ENCODE measurements around the gene RASAL2.
"Not testable (repeated sequence)": the region's sequence is repeated elsewhere in the genome, so short reads cannot be mapped to it uniquely, and the experiment has no call there.

Gene RASAL2

DNA sequence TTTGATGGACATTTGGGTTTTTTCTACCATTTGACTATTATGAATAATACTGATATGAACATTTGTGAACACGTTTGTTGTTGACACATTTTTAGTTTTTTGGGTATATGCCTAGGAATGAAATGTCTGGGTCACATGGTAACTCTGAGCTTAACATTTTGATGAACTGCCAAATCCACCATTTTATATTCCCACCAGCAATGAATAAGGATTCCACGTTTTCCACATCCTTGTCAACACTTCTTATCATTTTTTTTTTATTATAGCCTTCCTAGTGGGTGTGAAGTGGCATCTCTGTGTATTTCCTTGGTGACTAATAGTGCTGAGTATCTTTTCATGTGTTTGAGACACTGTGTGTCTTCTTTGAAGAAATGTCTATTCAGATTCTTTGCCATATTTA, 67.6 kb downstream of the RASAL2 start:
- no peak for DNase-seq (ENCODE audit: low read depth, low spot score)

DNA sequence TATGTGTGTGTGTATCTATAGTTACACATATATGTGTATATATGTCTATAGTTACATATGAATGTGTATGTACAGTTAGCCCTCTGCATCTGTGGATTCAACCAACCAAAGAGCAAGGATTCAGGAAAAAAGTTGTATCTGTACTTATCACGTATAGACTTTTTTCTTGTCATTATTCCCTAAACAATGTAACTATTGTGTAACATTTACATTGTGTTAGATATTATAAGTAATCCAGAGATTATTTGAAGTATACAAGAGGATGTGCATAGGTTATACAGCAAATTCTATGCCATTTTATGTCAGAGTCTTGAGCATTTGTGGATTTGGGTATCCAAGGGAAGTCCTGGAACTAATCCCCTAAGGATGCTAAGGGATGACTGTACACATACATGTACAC, 71.3 kb downstream of the RASAL2 start:
- DNase-seq (ENCODE audit: low read depth, low spot score): no peak

DNA sequence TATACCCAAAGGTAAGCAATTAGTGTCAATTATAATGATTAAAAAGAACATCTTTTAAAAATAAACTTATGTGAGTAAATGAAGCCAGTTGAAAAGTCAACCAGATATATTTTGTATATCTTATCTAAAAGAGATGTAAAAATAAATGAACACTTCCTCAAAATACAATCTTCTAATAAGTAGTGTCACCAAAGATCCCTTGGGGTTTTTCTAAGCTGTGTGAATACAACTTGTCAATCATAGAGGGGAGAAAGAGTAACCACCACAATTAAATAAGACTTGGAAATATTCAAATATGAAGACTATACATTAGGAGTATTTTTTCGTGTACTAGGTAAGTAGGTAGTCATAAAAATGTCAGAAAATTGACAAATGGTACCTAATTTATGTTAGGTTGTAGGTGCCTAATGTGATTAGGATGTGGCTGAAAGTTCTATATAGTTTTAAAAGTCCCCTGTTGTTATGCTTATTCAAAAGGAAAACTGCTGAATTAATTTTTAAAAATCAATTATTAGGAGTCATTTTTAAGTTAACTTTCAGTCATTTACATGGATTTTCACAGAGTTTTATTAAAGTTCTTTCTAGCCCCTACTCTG, 72.6 kb downstream of the RASAL2 start:
- no peak for DNase-seq (ENCODE audit: low read depth, low spot score)

DNA sequence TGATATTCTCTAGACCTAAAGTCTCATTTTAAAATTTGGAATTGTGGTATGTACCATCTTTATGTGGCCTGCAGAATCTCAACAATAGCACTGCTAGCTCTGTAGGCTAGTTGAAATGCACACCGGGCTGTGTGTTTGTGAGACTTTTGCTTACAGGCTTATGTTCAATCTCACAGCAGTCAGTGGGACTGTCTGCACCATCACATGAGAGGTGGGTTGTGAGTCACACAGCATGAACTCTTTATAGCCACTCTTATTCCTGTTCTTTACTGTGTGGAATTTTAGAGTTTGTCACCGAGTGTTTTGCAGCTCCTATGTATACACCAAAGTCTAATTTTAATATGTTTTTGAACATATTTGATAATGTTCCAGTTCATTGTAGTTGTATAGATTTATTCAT, 74.6 kb downstream of the RASAL2 start:
- DNase-seq (ENCODE audit: low read depth, low spot score): peak; percentile 18

DNA sequence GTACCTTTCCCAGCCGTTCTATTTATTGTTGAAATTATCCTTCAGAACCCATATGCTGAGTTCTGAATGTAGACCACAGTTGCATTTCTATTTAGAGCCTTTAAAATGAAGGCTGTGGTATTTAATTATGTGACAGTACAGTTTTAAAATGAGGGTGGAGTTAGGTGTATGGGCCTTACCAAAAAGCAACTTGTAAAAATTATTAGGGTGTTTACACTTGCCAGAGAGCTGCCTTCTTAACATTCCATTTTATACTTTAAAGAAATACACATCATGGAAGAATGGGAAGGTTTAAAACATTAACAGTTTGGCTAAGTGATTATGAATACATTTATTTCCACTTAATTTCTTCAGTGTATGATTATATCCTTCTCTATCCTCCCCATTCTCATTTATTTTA, 75.7 kb downstream of the RASAL2 start:
- DNase-seq (ENCODE audit: low read depth, low spot score): no peak

DNA sequence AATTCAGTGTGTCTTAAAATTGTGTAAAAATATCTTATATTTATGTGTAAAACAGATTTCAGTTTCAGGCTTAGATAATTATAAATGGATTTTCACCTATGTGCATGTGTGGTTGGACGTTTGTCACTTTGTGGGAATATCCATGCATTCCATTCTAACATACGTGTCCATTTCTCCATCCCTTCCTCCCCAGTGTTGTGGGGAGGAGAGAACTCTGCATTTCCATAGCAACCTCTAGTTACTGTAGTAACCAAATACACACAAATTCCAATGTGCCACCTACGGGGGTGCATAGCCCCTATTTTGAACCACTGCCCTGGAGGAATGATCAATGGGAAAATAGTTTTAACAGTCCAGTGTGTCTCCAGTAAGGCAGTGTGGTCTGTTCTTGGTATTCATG, 79.0 kb downstream of the RASAL2 start:
- no peak for DNase-seq (ENCODE audit: low read depth, low spot score)

DNA sequence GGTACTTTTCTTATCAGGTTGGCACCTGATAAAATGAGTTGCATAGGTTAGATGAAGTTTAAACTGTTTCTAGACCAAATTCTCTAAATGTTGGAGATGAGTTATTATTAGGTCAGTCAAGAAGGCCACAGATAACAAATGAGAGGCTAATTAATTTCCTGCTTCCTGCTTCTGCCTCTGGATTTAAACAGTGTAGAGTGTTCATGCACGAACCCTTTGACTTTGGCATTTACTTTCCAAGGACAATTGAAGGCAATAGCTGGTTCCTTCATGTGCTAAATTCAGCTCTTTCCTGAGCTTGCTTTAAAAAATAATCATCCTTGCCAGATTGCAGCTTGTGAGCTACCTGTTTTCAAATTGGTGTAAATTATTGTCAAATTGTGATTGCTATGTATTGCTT, 80.6 kb downstream of the RASAL2 start:
- no peak for DNase-seq (ENCODE audit: low read depth, low spot score)

DNA sequence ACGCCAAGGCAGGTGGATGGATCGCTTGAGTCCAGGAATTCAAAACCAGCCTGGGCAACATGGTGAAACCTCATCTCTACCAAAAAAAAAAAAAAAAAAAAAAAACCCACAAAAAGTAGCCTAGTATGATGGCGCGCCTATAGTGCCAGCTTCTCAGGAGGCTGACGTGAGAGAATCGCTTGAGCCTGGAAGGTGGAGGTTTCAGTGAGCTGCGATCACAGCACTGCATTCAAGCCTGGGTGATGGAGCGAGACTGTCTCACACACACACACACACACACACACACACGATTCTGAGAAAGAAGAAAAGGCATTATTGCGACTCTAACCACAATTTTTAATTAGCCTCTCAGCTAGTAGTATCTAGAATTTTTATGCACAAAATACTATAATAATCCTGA, 86.5 kb downstream of the RASAL2 start:
- no peak for DNase-seq (ENCODE audit: low read depth, low spot score)

DNA sequence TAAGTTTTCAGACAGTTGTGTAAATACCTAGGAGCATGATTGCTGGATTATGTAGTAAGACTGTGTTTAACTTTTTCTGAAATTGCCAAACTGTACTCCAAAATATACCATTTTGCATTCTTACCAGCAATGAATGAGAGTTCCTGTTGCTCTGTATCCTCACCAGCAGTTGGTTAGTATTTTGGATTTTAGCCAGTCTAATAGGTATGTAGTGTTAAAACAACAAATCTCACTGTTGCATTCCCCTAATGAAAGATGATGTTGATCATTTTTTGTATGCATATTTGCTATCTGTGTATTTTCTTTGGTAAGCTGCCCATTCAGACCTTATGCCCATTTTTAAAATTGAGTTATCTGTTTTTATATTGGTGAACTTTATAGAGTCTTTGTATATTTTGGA, 89.9 kb downstream of the RASAL2 start:
- no peak for DNase-seq (ENCODE audit: low read depth, low spot score)

DNA sequence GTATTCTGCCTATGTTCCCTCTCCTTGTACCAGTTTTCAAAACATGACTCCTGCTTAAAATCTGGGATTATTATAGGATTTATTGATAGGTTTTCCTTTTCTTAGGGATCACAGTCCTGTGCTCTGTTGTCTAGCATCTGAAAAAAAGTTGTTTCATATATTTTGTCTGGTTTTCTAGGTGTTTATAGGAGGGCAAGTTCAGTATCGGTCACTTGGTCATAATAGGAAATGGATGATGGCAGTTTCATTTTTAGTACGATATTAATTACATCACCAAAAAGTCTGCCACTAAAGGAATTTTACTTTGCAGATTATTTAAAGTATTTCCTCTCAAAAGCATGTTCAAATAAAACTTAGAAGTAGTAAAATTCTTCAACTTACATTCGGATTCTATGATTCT, 94.4 kb downstream of the RASAL2 start:
- DNase-seq (ENCODE audit: low read depth, low spot score): no peak

DNA sequence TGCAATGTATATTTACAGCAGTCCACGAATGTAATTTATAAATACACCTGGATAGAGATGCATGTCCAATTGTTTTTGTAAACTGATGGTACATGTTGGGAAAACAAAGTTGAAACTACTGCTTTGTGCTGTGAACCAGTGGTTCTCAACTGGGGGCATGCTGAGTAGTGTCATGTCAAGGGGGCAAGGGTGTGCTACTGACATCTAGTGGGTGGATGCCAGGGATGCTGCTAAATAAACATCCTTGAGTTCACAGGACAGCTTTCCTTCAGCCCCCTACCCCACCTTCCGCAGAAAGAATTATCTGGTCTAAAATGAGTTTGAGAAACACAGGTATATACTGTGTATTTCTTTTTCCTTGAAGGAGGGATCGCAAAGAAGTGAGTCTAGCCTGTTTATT, 95.9 kb downstream of the RASAL2 start:
- DNase-seq (ENCODE audit: low read depth, low spot score): no peak

DNA sequence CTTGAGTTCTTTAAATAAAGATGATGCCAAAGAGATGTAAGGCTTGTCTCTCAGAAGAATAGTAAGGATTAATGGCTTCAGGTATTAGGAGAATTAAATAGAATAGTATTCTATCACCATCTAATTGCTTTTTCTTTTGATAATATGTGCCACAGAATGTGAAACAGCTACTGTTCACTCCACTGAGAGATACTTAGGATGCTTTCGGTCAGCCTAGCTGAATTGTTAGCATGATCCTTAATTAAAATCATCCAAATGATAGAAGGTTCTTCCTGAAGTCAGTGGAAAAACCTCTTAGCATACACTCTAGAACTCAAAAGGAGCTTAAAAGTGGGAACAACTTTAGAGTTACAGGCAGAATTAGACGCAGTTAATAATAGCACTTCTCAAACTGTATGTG, 97.0 kb downstream of the RASAL2 start:
- no peak for DNase-seq (ENCODE audit: low read depth, low spot score)

DNA sequence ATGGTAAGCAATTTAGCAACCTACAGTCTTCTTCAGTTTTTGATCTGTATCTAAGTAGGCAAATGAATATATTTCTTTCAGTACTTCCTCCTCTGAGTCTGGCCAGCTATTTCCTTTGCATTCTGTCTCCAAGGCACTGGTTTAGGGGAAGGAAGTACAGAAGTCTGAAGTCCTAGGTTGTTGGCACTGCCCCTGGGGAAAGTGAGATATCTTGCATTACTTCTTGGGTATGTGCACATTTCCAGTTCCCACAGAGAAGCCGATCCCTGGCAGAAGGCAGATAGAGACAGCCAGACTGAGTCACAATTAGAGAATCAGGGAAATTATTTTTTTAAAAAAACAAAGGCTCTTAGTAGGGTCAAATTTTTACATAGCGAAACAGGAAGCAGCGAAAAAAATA, 98.8 kb downstream of the RASAL2 start:
- DNase-seq (ENCODE audit: low read depth, low spot score): peak; percentile 28

DNA sequence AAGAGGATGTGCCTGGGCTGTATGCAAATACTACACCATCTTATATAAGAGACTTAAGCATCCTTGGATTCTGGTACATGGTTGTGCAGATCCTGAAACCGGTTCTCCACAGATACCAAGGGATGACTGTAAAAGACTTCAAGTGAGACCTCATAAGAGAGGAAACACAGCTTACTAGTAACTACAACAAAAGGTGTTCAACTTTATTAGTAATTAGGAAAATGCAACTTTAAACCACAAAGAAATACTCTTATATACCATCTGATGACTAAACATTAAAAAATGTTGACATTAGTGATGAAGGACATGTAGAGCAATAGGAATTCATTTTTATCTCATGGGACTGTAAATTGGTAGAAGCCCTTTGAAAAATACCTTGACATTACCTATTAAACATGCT, 102.7 kb downstream of the RASAL2 start:
- no peak for DNase-seq (ENCODE audit: low read depth, low spot score)

DNA sequence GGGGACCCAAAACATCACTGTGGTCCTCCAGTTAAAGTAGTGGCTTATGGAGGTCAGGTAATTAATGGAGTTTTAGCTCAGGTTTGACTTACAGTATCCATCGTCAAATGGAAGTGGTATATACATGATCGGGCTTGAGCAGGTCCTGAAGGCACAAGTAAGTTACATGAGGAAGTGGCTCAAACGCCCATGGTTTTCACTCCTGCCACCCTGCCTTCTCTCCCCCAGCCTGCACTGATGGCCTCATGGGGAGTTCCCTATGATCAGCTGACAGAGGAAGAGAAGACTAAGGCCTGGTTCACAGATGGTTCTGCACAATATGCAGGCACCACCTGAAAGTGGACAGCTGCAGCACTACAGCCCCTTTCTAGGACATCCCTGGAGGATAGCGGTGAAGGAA, 108.2 kb downstream of the RASAL2 start:
- not testable (repeated sequence) for DNase-seq (ENCODE audit: low read depth, low spot score)

DNA sequence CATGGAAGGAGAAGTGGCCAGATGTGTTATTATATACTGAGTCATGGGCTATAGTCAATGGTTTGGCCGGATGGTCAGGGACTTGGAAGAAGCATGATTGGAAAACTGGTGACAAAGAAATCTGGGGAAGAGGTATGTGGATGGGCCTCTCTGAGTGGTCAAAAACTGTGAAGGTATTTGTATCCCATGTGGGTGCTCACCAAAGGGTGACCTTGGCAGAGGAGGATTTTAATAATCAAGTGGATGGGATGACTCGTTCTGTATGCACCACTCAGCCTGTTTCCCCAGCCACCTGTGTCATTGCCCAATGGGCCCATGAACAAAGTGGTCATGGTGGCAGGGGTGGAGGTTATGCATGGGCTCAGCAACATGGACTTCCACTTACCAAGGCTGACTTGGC, 108.6 kb downstream of the RASAL2 start:
- not testable (repeated sequence) for DNase-seq (ENCODE audit: low read depth, low spot score)

DNA sequence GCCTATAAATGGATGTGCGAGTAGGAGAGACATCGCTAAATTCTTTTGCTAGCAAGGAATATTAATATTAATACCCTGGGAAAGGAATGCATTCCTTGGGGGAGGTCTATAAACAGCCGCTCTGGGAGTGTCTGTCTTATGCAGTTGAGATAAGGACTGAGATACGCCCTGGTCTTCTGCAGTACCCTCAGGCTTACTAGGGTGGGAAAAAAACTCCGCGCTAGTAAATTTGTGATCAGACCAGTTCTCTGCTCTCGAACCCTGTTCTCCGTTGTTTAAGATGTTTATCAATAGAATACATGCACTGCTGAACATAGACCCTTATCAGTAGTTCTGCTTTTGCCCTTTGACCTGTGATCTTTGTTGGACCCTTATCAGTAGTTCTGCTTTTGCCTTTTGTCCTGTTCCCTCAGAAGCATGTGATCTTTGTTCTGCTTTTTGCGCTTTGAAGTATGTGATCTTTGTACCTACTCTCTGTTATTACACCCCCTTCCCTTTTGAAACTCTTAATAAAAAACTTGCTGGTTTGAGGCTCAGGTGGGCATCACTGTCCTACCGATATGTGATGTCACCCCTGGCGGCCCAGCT, 114.5 kb downstream of the RASAL2 start:
- DNase-seq (ENCODE audit: low read depth, low spot score): not testable (repeated sequence)

DNA sequence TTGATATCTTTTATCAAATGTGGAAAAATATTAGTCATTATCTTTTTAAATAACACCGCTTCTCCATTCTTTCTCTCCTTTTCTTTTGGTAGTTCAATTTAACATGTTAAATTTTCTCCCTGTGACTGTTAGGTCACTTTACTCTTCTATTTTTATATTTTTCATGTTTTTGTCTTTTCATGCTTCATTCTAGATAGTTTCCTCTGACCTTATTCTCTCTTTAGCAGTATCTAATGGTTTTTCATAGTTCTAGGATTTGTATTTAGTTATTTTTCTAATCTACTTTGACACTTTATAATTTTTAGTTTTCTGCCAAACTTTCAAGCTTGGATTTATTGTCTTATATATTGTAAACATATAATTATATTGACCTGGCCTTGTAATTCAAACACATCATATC, 116.0 kb downstream of the RASAL2 start:
- DNase-seq (ENCODE audit: low read depth, low spot score): no peak

DNA sequence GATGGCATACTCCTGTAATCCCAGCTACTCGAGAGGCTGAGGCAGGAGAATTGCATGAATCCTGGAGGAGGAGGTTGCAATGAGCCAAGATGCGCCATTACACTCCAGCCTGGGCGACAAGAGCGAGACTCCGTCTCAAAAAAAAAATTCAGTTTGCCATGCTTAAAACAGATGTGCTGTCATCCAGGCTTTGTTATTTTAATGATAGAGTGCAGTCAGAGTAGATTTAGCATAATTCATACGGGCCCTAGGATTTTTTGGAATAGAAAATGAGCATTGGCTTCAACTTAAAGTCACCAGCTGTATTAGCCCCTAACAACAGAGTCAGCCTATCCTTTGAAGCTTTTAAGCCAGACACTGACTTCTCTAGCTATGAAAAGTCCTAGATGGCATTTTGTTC, 124.6 kb downstream of the RASAL2 start:
- DNase-seq (ENCODE audit: low read depth, low spot score): no peak

DNA sequence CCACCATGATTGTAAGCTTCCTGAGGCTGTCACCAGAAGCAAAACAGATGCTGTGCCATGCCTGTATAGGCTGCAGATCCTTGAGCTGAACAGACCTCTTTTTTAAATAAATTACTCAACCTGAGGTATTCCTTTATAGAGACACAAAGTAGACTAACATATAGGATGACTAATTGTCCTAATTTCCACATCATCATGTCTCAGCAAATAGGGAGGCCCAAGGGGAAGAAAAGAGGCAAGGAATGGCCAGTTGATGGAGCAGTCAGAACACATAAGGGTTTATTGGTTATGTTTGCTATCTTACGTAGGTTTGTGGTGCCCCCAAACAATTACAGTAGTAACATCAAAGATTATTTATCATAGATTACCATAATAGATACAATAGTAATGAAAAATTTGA, 126.2 kb downstream of the RASAL2 start:
- no peak for DNase-seq (ENCODE audit: low read depth, low spot score)

DNA sequence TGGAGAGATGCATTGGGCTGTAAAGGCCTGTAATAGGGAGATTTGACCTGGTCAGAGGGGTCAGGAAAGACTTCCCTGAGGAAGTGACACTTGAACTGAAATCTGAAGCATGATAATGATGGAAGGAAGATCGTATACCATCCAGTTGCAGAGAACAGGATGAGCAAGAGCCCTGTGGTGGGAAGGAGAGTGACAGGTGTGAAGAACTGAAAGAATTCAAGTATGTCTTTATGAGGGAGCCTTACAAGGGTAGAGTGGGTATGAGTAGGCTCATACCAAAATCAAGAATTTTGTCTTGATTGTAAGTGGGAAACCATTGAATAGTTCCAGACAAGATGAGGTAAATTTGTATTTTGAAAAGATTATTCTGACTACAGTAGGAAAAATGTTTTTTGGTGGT, 129.4 kb downstream of the RASAL2 start:
- DNase-seq (ENCODE audit: low read depth, low spot score): no peak

DNA sequence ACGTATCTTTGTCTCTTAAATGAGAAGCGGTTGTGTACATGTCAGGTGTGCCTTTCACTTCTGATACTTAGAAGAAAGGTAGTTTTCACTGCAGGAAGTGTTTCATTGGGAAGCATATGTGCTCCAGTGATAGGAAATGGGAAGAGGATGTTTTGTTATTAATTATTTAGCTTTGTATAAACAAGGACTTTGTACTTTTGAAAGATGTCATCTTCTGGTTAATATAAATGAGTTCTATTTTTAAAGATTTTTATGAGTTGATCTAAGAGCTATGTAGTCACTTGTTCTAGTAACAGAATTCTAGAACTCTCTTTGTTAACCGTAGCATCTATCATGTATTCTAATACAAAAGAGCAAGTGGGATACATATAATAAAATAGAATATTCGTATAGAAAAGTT, 130.5 kb downstream of the RASAL2 start:
- no peak for DNase-seq (ENCODE audit: low read depth, low spot score)

DNA sequence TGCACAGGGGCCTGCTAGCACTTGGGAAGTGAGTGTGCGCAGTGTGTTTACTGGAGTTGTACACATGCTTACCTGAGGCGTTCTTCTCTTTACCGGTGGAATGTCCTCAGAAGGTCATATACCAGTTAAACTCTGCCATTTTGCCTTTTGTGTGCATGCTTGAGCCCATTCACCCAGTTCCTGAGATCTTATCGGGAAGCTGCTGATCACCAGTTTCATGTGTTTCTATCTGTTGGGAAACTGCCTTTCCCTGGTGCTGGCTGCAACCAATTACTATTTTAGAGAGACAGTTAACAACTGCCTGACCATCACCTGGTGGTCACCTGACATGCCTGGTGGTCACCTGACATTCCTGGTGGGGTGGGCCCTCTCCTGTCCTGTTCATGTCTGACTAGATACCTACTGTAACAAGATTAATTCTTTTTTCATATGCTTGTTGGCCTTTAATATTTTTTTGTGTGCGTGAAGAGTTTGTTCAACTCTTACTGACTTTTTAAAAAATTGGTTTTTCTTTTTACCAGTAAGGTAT, 137.0 kb downstream of the RASAL2 start:
- no peak for DNase-seq (ENCODE audit: low read depth, low spot score)

DNA sequence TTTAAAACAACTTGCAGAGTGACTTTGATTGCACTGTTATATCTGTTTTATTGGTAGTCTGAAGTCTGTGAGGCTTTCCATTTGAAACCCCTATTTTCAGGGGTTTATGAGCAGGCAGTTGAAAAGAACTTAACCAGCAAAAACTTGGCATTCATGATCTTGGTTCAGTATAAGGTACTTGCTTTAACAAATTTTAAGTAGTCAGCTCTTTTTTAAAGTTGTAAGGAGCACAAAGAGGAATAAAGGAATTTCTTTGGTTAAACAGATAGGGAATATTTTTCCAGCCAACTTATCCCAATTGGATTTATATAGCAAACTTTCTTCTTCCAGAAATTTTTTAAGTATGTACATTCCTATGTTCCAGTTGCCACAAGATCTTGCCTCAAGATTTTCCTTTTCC, 138.2 kb downstream of the RASAL2 start:
- no peak for DNase-seq (ENCODE audit: low read depth, low spot score)

Measured in smooth muscle cell of the brain vasculature (primary cell).